KMS-11 (cell line): ENCODE data around the gene CRTC1.

Experiments
- H2AFZ ChIP-seq: fragments of 200-600 bp; sonication (generic); 2 replicates; pipeline ENCODE4 v1.6.1; 2016; ENCODE audit warnings: antibody characterized with exemption, mixed run types, low read depth
- H3K27ac ChIP-seq: fragments of 200-600 bp; sonication (generic); 2 replicates; pipeline ENCODE4 v1.6.1; 2016; ENCODE audit warnings: mild to moderate bottlenecking, mixed run types
- H3K27me3 ChIP-seq: fragments of 200-600 bp; sonication (generic); 2 replicates; pipeline ENCODE4 v1.6.1; 2017; ENCODE audit warnings: mild to moderate bottlenecking, low read depth, mixed run types, moderate library complexity; ENCODE audit not compliant: insufficient read depth
- H3K36me3 ChIP-seq: fragments of 200-600 bp; sonication (generic); 2 replicates; pipeline ENCODE4 v1.6.1; 2017; ENCODE audit warnings: mild to moderate bottlenecking, mixed run types; ENCODE audit not compliant: insufficient read depth
- H3K4me1 ChIP-seq: fragments of 200-600 bp; sonication (generic); 2 replicates; pipeline ENCODE4 v1.6.1; 2016; ENCODE audit warnings: mild to moderate bottlenecking, low read depth, mixed run types; ENCODE audit not compliant: poor library complexity, severe bottlenecking
- H3K4me2 ChIP-seq: fragments of 200-600 bp; sonication (generic); 2 replicates; pipeline ENCODE4 v1.7.0; 2016; ENCODE audit warnings: mild to moderate bottlenecking, mixed run types
- H3K4me3 ChIP-seq: fragments of 200-600 bp; sonication (generic); IDR thresholded peaks from 2 replicates; pipeline ENCODE4 v1.6.1; 2017; ENCODE audit warnings: low read depth, low read length, mixed read lengths; ENCODE audit not compliant: insufficient read depth
- H3K79me2 ChIP-seq: fragments of 200-600 bp; sonication (generic); 2 replicates; pipeline ENCODE4 v1.6.1; 2016; ENCODE audit warnings: low read depth, mixed run types; ENCODE audit not compliant: insufficient read depth
- H3K9ac ChIP-seq: fragments of 200-600 bp; sonication (generic); 2 replicates; pipeline ENCODE4 v1.6.1; 2016; ENCODE audit warnings: mild to moderate bottlenecking, mixed run types
- H4K20me1 ChIP-seq: fragments of 200-600 bp; sonication (generic); 2 replicates; pipeline ENCODE4 v1.6.1; 2016; ENCODE audit warnings: mild to moderate bottlenecking, mixed run types; ENCODE audit not compliant: insufficient read depth
- TF ChIP-seq, protein P1 (sequence below): fragments of 200-600 bp; sonication (generic); conservative IDR thresholded peaks from 2 replicates; pipeline ENCODE4 v1.6.1; 2017; ENCODE audit warnings: low read depth, mild to moderate bottlenecking, antibody characterized with exemption, low read length, moderate library complexity, mixed read lengths

The CRTC1 gene

DNA sequence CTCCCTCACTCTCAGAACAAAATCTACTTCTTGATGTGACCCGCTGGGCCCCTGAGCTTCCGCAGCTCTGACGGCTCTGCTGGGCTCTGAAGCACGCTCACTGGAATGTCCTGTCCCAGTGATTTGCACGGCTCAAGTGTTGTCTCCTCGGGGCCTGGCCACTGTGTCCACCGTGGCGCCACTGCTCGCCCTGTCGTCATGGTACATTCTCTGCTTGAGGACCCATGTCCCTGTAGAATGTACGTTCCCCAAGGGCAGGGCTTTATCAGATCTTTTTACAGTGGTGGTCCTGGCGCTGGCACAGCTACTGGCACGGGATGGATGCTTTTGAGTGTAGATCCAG, 34.5 kb upstream of the CRTC1 start:
- H3K9ac ChIP-seq, result no peak overlapping the region
- H3K4me1 ChIP-seq, result no peaks in the 10 kb centered on the region
- TF ChIP-seq, protein P1, sequence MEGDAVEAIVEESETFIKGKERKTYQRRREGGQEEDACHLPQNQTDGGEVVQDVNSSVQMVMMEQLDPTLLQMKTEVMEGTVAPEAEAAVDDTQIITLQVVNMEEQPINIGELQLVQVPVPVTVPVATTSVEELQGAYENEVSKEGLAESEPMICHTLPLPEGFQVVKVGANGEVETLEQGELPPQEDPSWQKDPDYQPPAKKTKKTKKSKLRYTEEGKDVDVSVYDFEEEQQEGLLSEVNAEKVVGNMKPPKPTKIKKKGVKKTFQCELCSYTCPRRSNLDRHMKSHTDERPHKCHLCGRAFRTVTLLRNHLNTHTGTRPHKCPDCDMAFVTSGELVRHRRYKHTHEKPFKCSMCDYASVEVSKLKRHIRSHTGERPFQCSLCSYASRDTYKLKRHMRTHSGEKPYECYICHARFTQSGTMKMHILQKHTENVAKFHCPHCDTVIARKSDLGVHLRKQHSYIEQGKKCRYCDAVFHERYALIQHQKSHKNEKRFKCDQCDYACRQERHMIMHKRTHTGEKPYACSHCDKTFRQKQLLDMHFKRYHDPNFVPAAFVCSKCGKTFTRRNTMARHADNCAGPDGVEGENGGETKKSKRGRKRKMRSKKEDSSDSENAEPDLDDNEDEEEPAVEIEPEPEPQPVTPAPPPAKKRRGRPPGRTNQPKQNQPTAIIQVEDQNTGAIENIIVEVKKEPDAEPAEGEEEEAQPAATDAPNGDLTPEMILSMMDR, result no peak
- H3K36me3 ChIP-seq, result no peaks in the 10 kb centered on the region
- no peak overlapping the region for H3K4me2 ChIP-seq
- no peaks in the 10 kb centered on the region for H3K27me3 ChIP-seq
- H3K79me2 ChIP-seq, result no peaks in the 10 kb centered on the region; the same call in 1 of the 2 replicates
- no peak overlapping the region for H3K27ac ChIP-seq
- no peaks in the 10 kb centered on the region for H4K20me1 ChIP-seq
- H2AFZ ChIP-seq, result no peak overlapping the region
- H3K4me3 ChIP-seq, result no peak overlapping the region

DNA sequence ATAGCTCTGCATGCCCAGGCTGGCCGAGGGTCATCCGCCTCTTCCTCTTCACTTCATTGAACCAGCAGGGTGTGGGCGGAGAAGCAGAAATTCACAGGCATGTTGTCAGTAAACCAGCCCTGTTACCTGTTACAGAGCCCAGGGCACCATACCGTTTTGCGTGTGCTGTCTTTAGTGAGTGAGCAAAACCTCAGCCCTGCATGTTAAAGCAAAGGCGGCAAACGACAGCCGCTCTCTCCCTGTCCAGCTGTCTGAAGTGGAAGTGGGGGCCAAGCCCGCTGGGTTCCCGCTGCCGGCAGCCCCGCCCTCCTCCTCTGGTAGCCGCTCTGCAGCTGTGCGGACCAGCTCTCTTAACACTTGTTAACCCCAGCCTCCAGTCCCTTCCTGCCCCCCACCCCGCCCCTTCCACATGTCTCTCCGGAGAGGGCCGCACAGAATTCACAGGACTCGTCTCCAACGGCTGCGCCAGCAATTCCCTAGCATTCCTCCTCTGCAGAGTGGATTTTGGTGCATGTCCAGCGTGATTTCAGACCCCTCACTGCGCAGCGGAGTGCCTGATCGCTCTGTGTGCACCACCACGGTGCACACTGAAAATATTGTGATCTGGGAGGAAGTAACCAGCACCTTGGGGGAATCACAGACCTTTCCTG, 34.0 kb upstream of the CRTC1 start:
- TF ChIP-seq, protein P1, result no peak
- Histone ChIP-seq H3K4me2 (no peak overlapping the region), H4K20me1 (no peaks in the 10 kb centered on the region), H3K4me1 (no peaks in the 10 kb centered on the region), H3K27me3 (no peaks in the 10 kb centered on the region), H3K27ac (no peak overlapping the region), H3K4me3 (no peak overlapping the region), H3K36me3 (no peaks in the 10 kb centered on the region), H2AFZ (no peak overlapping the region), H3K79me2 (no peaks in the 10 kb centered on the region; the same call in 1 of the 2 replicates), H3K9ac (no peak overlapping the region)

DNA sequence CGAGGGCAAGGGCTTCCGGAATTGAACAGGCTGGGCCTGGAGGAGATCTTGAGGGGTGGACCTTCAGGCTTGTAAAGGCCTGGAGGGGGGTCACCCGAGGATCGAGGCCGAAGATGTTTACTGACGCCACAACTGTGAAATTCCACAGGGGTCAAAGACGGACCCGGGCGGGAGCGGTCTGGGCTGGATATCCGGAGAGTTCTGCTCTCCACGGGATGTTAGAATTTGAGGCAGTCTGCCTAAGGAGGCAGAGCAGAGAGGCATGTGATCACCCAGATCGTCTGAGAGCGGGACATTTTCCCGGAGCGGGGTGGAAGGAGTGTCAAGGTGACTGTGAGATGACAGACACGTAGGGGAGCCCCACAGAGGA, 33.5 kb upstream of the CRTC1 start:
- no peak overlapping the region for H3K9ac ChIP-seq
- no peaks in the 10 kb centered on the region for H4K20me1 ChIP-seq
- H3K27me3 ChIP-seq, result no peaks in the 10 kb centered on the region
- H3K4me2 ChIP-seq, result no peak overlapping the region
- no peak overlapping the region for H3K27ac ChIP-seq
- TF ChIP-seq, protein P1, result no peak
- no peaks in the 10 kb centered on the region for H3K4me1 ChIP-seq
- H3K4me3 ChIP-seq, result no peak overlapping the region
- no peaks in the 10 kb centered on the region for H3K79me2 ChIP-seq
- H3K36me3 ChIP-seq, result no peaks in the 10 kb centered on the region
- no peak overlapping the region for H2AFZ ChIP-seq

DNA sequence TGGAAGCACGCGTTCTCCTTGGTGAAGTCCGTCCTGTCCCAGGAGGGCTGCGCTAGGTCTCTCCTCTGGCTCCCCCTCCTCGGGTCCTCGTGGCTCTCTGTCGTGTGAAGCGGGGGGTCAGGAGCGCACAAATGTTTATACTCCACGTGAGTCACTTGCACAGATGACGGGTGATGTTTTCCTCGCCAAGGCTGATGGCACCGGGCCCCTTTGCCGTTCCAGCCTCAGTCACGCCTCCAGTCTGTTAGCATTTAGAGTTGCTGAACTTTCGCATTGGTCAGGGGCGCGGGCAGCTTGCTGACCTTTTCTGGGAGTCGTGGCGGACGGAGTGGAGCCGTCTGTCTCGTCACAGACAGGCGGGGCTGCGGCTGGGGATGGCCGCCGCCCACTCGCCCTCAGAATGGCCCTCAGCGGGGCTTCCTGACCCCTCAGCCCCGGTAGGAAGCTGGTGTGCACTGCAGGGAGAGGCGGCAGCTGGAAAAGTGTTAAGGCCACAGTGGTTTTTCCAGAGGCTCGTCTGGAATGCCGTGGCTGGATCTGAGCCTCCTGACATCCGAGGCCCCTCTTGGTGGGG, 32.9 kb upstream of the CRTC1 start:
- Histone ChIP-seq H3K36me3 (no peaks in the 10 kb centered on the region), H3K27ac (no peak overlapping the region), H3K4me3 (no peak overlapping the region), H3K4me1 (no peaks in the 10 kb centered on the region), H3K9ac (no peak overlapping the region), H3K79me2 (no peaks in the 10 kb centered on the region), H2AFZ (no peak overlapping the region), H4K20me1 (no peaks in the 10 kb centered on the region), H3K27me3 (no peaks in the 10 kb centered on the region), H3K4me2 (no peak overlapping the region)
- TF ChIP-seq, protein P1, result no peak
